ENCODE results near the gene KISS1. TPM values are rescaled to one million over a fixed set of nuclear protein-coding genes. Genes with fewer than 3 reads are reported as not detected.

KISS1 gene
- total RNA-seq, 1 experiment from 2014 or later, result 0.35 TPM

DNA sequence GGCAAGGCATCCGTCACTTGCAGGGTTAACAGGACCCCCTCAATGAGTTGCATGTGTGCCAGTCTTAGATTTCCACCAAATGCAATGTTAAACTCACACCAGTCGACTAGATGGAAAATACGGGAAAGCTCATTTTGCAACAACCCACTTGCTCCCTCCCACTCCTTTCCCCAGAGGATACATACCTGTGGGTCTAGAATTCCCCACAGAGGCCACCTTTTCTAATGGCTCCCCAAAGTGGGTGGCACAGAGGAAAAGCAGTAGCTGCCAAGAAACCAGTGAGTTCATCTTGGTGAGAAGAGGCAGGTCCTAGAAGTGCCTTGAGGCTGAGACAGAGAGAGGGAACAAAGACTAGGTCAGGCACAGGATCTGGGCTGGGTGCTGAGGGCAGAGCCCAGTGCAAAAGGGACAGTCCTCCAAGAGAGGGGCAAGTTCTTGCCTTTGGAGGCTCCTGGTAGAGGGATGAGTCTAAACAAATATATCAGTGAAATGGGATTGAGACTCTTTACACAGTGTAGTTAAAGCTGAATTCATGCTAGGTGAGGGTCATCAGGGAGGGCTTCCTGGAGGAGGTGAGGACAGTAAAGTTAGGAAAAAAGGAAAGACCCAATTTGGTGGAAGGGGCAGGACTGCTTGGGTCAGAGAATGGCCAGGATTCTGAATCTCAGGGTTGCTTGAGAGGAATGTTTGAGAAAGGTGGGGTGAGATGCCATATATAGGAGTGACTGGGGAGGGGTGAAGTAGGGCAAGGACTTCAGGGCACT, 3.5 kb downstream of the KISS1 start:
- Mint-ChIP-seq H3K27ac (no peak overlapping the region), H3K4me1 (peaks cover 12% of the 10 kb centered on the region), H3K4me3 (no peak overlapping the region), H3K9me3 (peaks cover 6% of the 10 kb centered on the region; the same call in 1 of the 2 replicates), H3K36me3 (no peaks in the 10 kb centered on the region), H3K27me3 (ENCODE audit: low read depth) (peaks cover 53% of the 10 kb centered on the region)
- ChIA-PET CTCF (interaction anchor here (3.2 to 5.3 kb wide), 3 partner anchors 14 to 206 kb away, joined by 17 to 68 read pairs (median 46); no protein-coding TSS in a partner anchor), POLR2A (no interaction called here)
- DNase-seq (ENCODE audit: low spot score), result no peak
- no peak for TF ChIP-seq CBFB (CRISPR knock-in tag; IDR thresholded peaks at IDR 0.05; ENCODE audit: low read depth)
- TF ChIP-seq, protein P1, sequence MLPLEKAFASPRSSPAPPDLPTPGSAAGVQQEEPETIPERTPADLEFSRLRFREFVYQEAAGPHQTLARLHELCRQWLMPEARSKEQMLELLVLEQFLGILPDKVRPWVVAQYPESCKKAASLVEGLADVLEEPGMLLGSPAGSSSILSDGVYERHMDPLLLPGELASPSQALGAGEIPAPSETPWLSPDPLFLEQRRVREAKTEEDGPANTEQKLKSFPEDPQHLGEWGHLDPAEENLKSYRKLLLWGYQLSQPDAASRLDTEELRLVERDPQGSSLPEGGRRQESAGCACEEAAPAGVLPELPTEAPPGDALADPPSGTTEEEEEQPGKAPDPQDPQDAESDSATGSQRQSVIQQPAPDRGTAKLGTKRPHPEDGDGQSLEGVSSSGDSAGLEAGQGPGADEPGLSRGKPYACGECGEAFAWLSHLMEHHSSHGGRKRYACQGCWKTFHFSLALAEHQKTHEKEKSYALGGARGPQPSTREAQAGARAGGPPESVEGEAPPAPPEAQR (CRISPR knock-in tag; IDR thresholded peaks at IDR 0.05), result no peak
- no peak for TF ChIP-seq RORB (CRISPR knock-in tag; IDR thresholded peaks at IDR 0.05)
- no peak for ATAC-seq

DNA sequence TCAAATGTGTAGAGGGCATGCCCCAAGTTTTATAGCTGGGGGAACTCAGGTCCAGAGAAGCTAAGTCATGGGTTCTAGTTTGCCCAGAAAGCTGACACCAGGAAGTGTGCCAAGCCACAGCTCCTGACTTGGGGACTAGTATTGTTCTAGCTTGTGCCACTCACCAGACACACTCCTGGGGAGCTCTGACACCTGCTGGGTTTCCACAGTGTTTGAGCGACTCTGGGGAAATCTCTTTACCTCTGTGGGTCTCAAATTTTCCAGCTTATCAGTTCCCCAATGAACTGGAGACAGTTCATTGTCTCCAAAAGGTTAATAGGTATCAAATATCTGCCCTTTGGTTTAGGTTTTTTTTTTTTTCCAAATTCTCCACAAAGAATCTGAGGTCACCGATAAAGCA, 4.2 kb downstream of the KISS1 start:
- TF ChIP-seq OVOL2 (CRISPR knock-in tag; IDR thresholded peaks at IDR 0.05; ENCODE audit: borderline replicate concordance) (no peak), FOXK1 (CRISPR knock-in tag; IDR thresholded peaks at IDR 0.05) (no peak), NR3C1 (CRISPR knock-in tag; conservative IDR thresholded peaks at IDR 0.05; ENCODE audit: low read depth) (no peak), CREM (CRISPR knock-in tag; IDR thresholded peaks at IDR 0.05) (no peak), CTCF (IDR thresholded peaks at IDR 0.05) (no peak), ZNF512 (CRISPR knock-in tag; IDR thresholded peaks at IDR 0.05; ENCODE audit: borderline replicate concordance) (no peak), NFE2L1 (CRISPR knock-in tag; IDR thresholded peaks at IDR 0.05) (no peak)
- TF ChIP-seq, protein P2, sequence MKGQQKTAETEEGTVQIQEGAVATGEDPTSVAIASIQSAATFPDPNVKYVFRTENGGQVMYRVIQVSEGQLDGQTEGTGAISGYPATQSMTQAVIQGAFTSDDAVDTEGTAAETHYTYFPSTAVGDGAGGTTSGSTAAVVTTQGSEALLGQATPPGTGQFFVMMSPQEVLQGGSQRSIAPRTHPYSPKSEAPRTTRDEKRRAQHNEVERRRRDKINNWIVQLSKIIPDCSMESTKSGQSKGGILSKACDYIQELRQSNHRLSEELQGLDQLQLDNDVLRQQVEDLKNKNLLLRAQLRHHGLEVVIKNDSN (CRISPR knock-in tag; IDR thresholded peaks at IDR 0.05), result no peak
- peaks cover 6% of the 10 kb centered on the region; the same call in 1 of the 2 replicates for H3K9me3 Mint-ChIP-seq
- DNase-seq (ENCODE audit: low spot score), result no peak
- ChIA-PET POLR2A (interaction anchor here (1.6 kb wide), 1 partner anchor 41 kb away, joined by 4 read pairs; no protein-coding TSS in a partner anchor), CTCF (interaction anchor here (3.1 to 5.3 kb wide), 4 partner anchors 14 to 206 kb away, joined by 11 to 68 read pairs (median 32); partner anchors contain the start of gene ETNK2)
- H3K27ac Mint-ChIP-seq, result no peak overlapping the region
- H3K4me3 Mint-ChIP-seq, result no peak overlapping the region
- H3K27me3 Mint-ChIP-seq (ENCODE audit: low read depth), result peaks cover 60% of the 10 kb centered on the region
- H3K4me1 Mint-ChIP-seq, result peaks cover 12% of the 10 kb centered on the region
- no peak for ATAC-seq
- no peaks in the 10 kb centered on the region for H3K36me3 Mint-ChIP-seq

DNA sequence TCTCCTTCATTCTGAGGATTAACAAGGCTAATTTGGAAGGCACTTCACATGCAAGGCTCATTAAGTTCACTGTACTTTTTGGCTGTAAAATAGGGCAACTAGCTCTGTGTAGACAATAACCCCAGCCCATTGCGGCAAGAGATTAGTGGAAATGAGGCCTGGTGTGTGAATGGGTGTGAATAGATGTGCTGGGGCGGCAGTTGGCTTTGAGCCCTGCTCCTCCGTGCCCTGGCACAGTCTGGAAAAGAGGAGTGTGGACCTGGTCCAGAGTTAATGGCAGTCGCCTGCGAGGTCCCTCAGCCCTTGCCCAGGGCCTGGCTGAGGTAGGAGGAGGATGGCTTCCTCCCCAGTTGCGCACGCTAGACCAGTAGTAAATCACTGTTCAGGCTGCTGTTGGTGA, 4.8 kb downstream of the KISS1 start:
- Mint-ChIP-seq H3K27me3 (ENCODE audit: low read depth) (peaks cover 63% of the 10 kb centered on the region), H3K9me3 (peaks cover 6% of the 10 kb centered on the region; the same call in 1 of the 2 replicates), H3K36me3 (no peaks in the 10 kb centered on the region), H3K4me3 (no peak overlapping the region; the same call in 1 of the 2 replicates), H3K27ac (no peak overlapping the region), H3K4me1 (peaks cover 9% of the 10 kb centered on the region)
- ATAC-seq (no peak), DNase-seq (ENCODE audit: low spot score) (no peak)
- POLR2A ChIA-PET, result interaction anchor here (1.6 kb wide), 1 partner anchor 41 kb away, joined by 4 read pairs; no protein-coding TSS in a partner anchor
- CTCF ChIA-PET, result interaction anchor here (0.6 to 5.3 kb wide), 9 partner anchors 15 to 207 kb away, joined by 3 to 68 read pairs (median 11); partner anchors contain the start of genes ETNK2 and GOLT1A
- TF ChIP-seq ZNF416 (CRISPR knock-in tag; IDR thresholded peaks at IDR 0.05) (no peak), CTCF (IDR thresholded peaks at IDR 0.05) (no peak), ZNF512 (CRISPR knock-in tag; IDR thresholded peaks at IDR 0.05; ENCODE audit: borderline replicate concordance) (no peak), RELA (CRISPR knock-in tag; IDR thresholded peaks at IDR 0.05; ENCODE audit: borderline replicate concordance) (no peak), GTF2I (CRISPR knock-in tag; conservative IDR thresholded peaks at IDR 0.05) (no peak), ZNF263 (CRISPR knock-in tag; IDR thresholded peaks at IDR 0.05; ENCODE audit: low read depth) (no peak)
- TF ChIP-seq, protein P3, sequence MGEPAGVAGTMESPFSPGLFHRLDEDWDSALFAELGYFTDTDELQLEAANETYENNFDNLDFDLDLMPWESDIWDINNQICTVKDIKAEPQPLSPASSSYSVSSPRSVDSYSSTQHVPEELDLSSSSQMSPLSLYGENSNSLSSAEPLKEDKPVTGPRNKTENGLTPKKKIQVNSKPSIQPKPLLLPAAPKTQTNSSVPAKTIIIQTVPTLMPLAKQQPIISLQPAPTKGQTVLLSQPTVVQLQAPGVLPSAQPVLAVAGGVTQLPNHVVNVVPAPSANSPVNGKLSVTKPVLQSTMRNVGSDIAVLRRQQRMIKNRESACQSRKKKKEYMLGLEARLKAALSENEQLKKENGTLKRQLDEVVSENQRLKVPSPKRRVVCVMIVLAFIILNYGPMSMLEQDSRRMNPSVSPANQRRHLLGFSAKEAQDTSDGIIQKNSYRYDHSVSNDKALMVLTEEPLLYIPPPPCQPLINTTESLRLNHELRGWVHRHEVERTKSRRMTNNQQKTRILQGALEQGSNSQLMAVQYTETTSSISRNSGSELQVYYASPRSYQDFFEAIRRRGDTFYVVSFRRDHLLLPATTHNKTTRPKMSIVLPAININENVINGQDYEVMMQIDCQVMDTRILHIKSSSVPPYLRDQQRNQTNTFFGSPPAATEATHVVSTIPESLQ (CRISPR knock-in tag; IDR thresholded peaks at IDR 0.05), result no peak
